HepG2 (cell line): Measurements from ENCODE around the gene DNALI1. TPM values are rescaled to one million over a fixed set of nuclear protein-coding genes. Genes with fewer than 3 reads are reported as not detected.
A peak's percentile ranks its signal among the peaks of the same experiment; 100 is the strongest.

Experiments used
- HDAC6 ChIP-seq: fragments of 200-600 bp; sonication (generic); IDR thresholded peaks from 2 replicates; pipeline ENCODE4 v1.7.0; 2017; ENCODE audit warnings: mild to moderate bottlenecking, antibody characterized with exemption, low read length, low read depth
- KLF9 ChIP-seq: IDR thresholded peaks from 2 replicates; pipeline ENCODE4 v1.6.1; 2016; ENCODE audit warnings: low read depth
- NR2F6 ChIP-seq, 2 experiments: IDR thresholded peaks; 2 replicates each; pipeline ENCODE4 v1.6.1; 2016; ENCODE audit warnings: antibody characterized with exemption in 1 of 2, mild to moderate bottlenecking in 1 of 2
- PRPF4 ChIP-seq: fragments of 200-400 bp; formaldehyde crosslinking; IDR thresholded peaks from 2 replicates; pipeline ENCODE4 v1.6.1; 2016; ENCODE audit warnings: low read length, low read depth; ENCODE audit not compliant: poor library complexity, severe bottlenecking
- TP53 ChIP-seq: sonication (generic); formaldehyde crosslinking; conservative IDR thresholded peaks from 2 replicates; pipeline ENCODE4 v1.4.0; 2020; ENCODE audit warnings: missing genetic modification reagents
- ZFP37 ChIP-seq: sonication (generic); formaldehyde crosslinking; IDR thresholded peaks from 2 replicates; pipeline ENCODE4 v1.4.0; 2020; ENCODE audit warnings: missing genetic modification reagents, borderline replicate concordance
- ZMYM4 ChIP-seq: sonication (generic); formaldehyde crosslinking; IDR thresholded peaks from 2 replicates; pipeline ENCODE4 v1.8.1; 2023; ENCODE audit warnings: mild to moderate bottlenecking, missing genetic modification reagents
- ZNF563 ChIP-seq: sonication (generic); formaldehyde crosslinking; IDR thresholded peaks from 2 replicates; pipeline ENCODE4 v1.8.0; 2022; ENCODE audit warnings: mild to moderate bottlenecking, moderate library complexity, missing genetic modification reagents
- ZNF768 ChIP-seq: sonication (generic); formaldehyde crosslinking; IDR thresholded peaks from 2 replicates; pipeline ENCODE4 v1.4.0; 2020; ENCODE audit warnings: missing genetic modification reagents
- polyA plus RNA-seq, 8 experiments: library from polyadenylated mRNA; depleted of rRNA in 3 of 8; stranded (reverse) in 7 of 8; unstranded in 1 of 8; fragments of >200 nt; fragmentation: Illumina TruSeq in 4 of 8; extraction: Trizol in 4 of 8; gene quantifications; 2 replicates each; pipeline versions ENCODE4 v1.2.1 to v1.2.3, GENCODE V29; 2011 to 2016; ENCODE audit warnings: low read depth in 4 of 8, missing spikeins in 1 of 8, mixed read lengths in 1 of 8; ENCODE audit not compliant: insufficient read depth in 1 of 8
- total RNA-seq, 5 experiments: library from RNA; depleted of rRNA; stranded (reverse); fragments of >200 nt; fragmentation: Illumina TruSeq; extraction: Trizol; gene quantifications; 2 replicates each; pipeline ENCODE4 v1.2.3, GENCODE V29; 2016; ENCODE audit warnings: low read depth in 1 of 5
- TF ChIP-seq, protein P1 (sequence below): sonication (generic); formaldehyde crosslinking; IDR thresholded peaks from 2 replicates; pipeline ENCODE4 v1.4.0; 2020; ENCODE audit warnings: missing genetic modification reagents, mild to moderate bottlenecking, borderline replicate concordance
- TF ChIP-seq, protein P2 (sequence below): sonication (generic); formaldehyde crosslinking; IDR thresholded peaks from 2 replicates; pipeline ENCODE4 v1.8.1; 2023; ENCODE audit warnings: mild to moderate bottlenecking, missing genetic modification reagents

Gene DNALI1
- total and polyA plus RNA-seq, 2 of the 13 experiments (the other 11 are each of a cell fraction or from before 2014, with no cell fraction given), result 0.42 to 0.70 TPM

DNA sequence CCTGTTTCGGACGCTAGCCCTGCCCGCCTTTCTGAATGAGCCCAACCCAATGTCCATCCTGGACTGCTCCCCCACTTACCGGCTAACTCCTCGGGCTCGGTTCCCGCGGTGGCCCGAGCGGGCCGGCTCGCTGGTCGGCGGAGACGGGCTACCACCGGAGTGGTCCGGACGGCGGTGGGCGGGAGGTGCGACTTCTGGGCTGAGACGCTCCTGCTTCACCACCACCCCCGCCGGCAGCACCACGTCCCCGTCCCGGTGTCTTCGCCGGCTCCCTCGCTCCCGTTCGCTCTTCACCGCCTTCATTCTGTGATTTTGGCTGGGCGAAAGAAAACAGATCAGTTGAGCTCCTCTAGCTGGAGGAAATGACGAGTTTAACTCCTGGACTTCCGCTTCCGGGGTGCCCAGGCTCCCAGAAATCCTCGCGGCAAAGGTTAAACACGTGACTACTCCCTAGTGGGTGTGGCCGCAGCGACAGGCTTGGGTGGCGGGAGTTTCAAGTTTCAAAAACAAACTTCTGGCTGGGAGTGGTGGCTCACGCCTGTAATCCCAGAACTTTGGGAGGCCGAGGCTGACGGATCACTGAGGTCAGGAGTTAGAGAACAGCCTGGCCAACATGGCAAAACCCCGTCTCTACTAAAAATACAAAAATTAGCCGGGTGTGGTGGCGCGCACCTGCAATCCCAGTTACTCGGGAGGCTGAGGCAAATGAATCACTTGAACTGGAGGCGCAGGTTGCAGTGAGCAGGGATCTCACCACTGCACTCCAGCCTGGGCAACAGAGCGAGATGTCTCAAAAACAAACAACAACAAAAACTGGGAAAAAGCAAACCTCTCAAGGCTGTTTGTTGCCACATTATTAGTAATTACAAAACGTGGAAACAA, 2.6 kb upstream of the DNALI1 start, which contains the start of gene SNIP1 (continued):
- TF ChIP-seq, protein P1, sequence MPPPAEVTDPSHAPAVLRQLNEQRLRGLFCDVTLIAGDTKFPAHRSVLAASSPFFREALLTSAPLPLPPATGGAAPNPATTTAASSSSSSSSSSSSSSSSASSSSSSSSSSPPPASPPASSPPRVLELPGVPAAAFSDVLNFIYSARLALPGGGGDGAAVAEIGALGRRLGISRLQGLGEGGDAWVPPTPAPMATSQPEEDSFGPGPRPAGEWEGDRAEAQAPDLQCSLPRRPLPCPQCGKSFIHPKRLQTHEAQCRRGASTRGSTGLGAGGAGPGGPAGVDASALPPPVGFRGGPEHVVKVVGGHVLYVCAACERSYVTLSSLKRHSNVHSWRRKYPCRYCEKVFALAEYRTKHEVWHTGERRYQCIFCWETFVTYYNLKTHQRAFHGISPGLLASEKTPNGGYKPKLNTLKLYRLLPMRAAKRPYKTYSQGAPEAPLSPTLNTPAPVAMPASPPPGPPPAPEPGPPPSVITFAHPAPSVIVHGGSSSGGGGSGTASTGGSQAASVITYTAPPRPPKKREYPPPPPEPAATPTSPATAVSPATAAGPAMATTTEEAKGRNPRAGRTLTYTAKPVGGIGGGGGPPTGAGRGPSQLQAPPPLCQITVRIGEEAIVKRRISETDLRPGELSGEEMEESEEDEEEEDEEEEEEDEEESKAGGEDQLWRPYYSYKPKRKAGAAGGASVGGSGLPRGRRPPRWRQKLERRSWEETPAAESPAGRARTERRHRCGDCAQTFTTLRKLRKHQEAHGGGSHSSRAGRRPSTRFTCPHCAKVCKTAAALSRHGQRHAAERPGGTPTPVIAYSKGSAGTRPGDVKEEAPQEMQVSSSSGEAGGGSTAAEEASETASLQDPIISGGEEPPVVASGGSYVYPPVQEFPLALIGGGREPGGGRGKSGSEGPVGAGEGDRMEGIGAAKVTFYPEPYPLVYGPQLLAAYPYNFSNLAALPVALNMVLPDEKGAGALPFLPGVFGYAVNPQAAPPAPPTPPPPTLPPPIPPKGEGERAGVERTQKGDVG (CRISPR knock-in tag), result no peak
- TF ChIP-seq ZMYM4 (peak; percentile 83), ZFP37 (CRISPR knock-in tag) (no peak), ZNF563 (CRISPR knock-in tag) (peak; percentile 16; the same call in 1 of the 2 replicates), PRPF4 (no peak), KLF9 (CRISPR knock-in tag) (peak; percentile 94; the same call in 1 of the 2 replicates), HDAC6 (no peak), ZNF768 (CRISPR knock-in tag) (peak; percentile 42; the same call in 1 of the 2 replicates), NR2F6 (IDR thresholded peaks at IDR 0.05) (no peak), NR2F6 (CRISPR knock-in tag; IDR thresholded peaks at IDR 0.05) (peak; percentile 31; the same call in 1 of the 2 replicates), TP53 (no peak)
- TF ChIP-seq, protein P2, sequence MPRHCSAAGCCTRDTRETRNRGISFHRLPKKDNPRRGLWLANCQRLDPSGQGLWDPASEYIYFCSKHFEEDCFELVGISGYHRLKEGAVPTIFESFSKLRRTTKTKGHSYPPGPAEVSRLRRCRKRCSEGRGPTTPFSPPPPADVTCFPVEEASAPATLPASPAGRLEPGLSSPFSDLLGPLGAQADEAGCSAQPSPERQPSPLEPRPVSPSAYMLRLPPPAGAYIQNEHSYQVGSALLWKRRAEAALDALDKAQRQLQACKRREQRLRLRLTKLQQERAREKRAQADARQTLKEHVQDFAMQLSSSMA (CRISPR knock-in tag), result no peak
